Lower leg skin (tissue), 4 donors: Measurements from ENCODE around the gene XPNPEP3. TPM values are rescaled to one million over a fixed set of nuclear protein-coding genes. Genes with fewer than 3 reads are reported as not detected.

Source experiments
- DNase-seq, 2 donors: peaks; one replicate each; pipeline ENCODE4 v3.0.0-alpha.2; 2019; ENCODE audit warnings: low spot score in 2 of 2
- H3K4me3 ChIP-seq: fragments of 200-600 bp; sonication (generic); 2 replicates; pipeline ENCODE4 v1.5.1; 2017; ENCODE audit warnings: mild to moderate bottlenecking, low read depth; ENCODE audit not compliant: poor library complexity, severe bottlenecking
- POLR2A ChIP-seq, 2 donors: fragments of 450-650 bp; IDR thresholded peaks; one replicate each; pipeline ENCODE4 v1.6.1; 2016 to 2017; ENCODE audit warnings: antibody characterized with exemption in 2 of 2, mild to moderate bottlenecking in 1 of 2, moderate library complexity in 1 of 2
- WGBS, 2 donors: methylation state at CpG; one replicate each; pipeline ENCODE4 v1.1.5; 2018; 5-methylcytosine and 5-hydroxymethylcytosine counted together
- intact Hi-C: fragments of 100-400 bp; cut with DNase I; formaldehyde crosslinking; loops from one replicate; pipeline ENCODE4 v1.15.0; 2023; ENCODE audit warnings: low total_unique reads
- total RNA-seq, 4 donors: library from RNA; depleted of rRNA; stranded (reverse); fragments of >200 nt; gene quantifications; one replicate each; pipeline ENCODE4 v1.1.0, GENCODE V29; 2016
- TF ChIP-seq, protein P1 (sequence below), 3 donors: fragments of 450-650 bp; IDR thresholded peaks; one replicate each; pipeline ENCODE4 v1.5.1; 2016; ENCODE audit warnings: antibody characterized with exemption in 3 of 3, mild to moderate bottlenecking in 3 of 3, moderate library complexity in 2 of 3

Gene XPNPEP3
- 10 to 100 TPM in 3 of 4 donors, 1 to 10 TPM in 1; 8.7 to 11.2 (median 10.6) TPM for total RNA-seq

DNA sequence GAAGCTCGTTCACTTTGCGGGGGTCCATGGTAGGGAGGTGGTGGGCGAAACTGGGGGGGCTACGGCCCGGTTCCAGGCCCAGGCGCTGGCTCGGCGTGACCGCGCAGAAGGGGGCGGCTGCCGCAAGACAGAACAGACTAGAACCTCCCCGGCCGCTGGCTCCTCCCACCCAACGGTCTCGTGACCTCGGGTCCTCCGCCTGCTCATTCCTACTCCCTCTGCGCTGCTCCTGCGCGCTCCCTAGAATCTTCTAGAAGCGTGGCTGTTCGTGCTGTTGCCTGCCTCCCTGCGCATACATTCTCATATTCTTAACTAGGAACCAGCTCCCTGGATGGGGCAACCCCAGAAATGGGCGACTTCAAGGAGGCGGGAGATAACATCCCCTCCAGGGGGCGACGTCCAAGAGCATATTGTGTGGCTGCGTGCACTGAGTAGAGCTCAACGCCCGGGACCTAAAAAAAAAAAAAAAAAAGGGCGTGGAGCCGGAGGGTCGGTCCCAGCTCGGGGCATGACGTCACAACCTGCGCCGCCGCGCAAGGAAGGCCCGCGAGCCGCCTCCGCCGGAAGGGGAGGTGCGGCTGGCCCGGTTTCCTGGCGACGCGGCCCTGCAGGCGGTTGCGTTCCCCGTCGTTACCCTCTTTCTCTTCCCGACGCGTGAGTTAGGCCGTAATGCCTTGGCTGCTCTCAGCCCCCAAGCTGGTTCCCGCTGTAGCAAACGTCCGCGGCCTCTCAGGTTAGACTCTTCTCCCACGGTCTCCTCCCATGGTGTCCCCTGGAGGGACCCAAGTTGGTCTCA is at the start of gene XPNPEP3, which contains the start of gene ST13:
Gene XPNPEP3 (plus strand): TSS at position 636 of the 796 bp plus-strand sequence. CDS start 34 bp downstream, at position 670.
Gene ST13 (minus strand): TSS at position 127 of the 796 bp plus-strand sequence. CDS start 99 bp downstream, at position 28.
- peak within 1 kb of the TSS; percentile 97 for H3K4me3 ChIP-seq
- TF ChIP-seq POLR2A (IDR thresholded peaks at IDR 0.05) = peak in 1 of 2 donors; percentile 78
- TF ChIP-seq, protein P1, sequence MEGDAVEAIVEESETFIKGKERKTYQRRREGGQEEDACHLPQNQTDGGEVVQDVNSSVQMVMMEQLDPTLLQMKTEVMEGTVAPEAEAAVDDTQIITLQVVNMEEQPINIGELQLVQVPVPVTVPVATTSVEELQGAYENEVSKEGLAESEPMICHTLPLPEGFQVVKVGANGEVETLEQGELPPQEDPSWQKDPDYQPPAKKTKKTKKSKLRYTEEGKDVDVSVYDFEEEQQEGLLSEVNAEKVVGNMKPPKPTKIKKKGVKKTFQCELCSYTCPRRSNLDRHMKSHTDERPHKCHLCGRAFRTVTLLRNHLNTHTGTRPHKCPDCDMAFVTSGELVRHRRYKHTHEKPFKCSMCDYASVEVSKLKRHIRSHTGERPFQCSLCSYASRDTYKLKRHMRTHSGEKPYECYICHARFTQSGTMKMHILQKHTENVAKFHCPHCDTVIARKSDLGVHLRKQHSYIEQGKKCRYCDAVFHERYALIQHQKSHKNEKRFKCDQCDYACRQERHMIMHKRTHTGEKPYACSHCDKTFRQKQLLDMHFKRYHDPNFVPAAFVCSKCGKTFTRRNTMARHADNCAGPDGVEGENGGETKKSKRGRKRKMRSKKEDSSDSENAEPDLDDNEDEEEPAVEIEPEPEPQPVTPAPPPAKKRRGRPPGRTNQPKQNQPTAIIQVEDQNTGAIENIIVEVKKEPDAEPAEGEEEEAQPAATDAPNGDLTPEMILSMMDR (IDR thresholded peaks at IDR 0.05) = no peak
- 0 to 1% methylated on average over 62 of the region's 63 CpGs for WGBS, 2 donors
- peak; percentile 98 to 100 for DNase-seq
- intact Hi-C loops = no loop called here

DNA sequence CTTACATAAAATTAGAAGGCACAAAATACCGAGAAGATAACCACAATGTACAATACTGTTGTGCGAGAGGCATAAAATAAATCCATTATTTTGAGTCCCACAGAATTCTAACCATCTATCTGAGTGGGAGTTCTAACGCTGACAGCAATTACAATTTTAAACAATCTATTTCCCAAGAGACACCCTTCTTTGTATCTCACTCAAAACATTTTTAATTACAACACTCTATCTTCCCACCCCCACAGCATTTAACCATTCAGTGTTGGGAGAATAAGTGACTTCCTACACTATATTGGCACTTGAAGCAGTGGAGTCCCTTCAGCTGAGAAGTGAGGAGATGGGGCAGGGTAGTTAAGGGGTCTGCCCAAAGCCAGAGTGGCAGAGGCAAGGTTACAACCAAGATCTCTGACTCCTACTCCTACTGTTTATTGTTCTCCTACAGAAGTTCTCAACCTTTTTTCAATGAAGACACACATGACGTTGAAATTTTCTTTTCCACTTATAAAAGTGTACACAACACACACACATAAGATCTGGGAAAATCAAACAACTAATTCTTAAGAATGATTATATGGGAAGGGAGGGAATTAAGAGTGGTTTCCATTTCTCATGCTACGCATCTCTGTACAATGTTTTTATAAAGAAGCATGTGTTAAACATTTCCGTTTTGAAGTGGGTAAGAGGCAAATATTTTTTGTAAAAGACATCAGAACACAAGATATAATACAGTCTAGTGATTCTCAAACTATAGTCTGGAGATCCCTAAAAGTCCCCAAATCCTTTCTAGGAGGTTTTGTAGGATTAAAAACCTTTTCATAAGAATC is 48.7 kb upstream of the XPNPEP3 start:
- no peak overlapping the region for H3K4me3 ChIP-seq
- DNase-seq = no peak
- no peak for TF ChIP-seq POLR2A (IDR thresholded peaks at IDR 0.05)
- TF ChIP-seq, protein P1 (IDR thresholded peaks at IDR 0.05) = no peak
- 45 to 51% methylated on average over 6 of the region's 6 CpGs for WGBS, 2 donors
- intact Hi-C loops = no loop called here

DNA sequence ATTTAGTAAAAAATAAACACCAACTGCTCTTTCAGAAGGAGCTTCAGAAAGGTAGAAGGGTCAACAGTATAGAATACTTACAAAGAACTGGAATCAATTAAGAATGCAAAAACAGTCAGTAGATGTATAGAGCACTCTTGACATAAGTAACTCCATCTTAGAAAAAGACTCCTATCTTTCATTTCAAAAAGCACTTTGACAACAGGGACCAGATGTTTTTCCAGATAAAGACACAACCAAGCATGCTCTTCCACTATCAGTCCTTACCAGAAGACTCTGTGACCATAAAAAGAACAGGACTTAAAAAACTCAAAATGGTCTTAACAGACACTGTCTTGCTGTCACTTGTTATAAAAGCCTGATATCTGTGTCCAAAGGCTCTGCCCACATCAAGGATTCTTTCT is 43.0 kb upstream of the XPNPEP3 start:
- intact Hi-C loops = no loop called here
- TF ChIP-seq POLR2A (IDR thresholded peaks at IDR 0.05) = no peak
- TF ChIP-seq, protein P1 (IDR thresholded peaks at IDR 0.05) = no peak
- H3K4me3 ChIP-seq = no peak overlapping the region
- no peak for DNase-seq

DNA sequence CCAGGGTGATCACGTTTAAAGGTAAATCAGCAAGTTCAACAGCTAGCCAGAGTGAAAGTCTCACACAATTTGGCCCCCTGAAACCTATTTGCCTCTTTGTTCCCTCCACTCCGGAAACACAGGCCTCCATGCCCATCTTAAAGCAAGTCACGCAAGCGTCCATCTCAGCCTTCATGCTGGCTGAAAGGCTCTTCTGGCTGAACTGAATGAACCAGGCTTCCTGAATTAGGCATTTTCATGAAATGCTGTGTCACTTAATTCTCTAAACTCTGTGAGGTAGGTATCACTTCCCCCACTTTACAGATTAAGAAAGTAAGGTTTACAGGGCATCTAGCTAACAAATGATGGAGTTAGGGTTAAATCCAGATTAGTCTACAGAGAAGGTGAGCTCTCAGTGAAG is 39.2 kb upstream of the XPNPEP3 start:
- intact Hi-C loops = no loop called here
- WGBS, 2 donors = 90 to 91% methylated on average over 4 of the region's 4 CpGs
- H3K4me3 ChIP-seq = no peak overlapping the region
- no peak for TF ChIP-seq POLR2A (IDR thresholded peaks at IDR 0.05)
- TF ChIP-seq, protein P1 (IDR thresholded peaks at IDR 0.05) = no peak
- DNase-seq = no peak

DNA sequence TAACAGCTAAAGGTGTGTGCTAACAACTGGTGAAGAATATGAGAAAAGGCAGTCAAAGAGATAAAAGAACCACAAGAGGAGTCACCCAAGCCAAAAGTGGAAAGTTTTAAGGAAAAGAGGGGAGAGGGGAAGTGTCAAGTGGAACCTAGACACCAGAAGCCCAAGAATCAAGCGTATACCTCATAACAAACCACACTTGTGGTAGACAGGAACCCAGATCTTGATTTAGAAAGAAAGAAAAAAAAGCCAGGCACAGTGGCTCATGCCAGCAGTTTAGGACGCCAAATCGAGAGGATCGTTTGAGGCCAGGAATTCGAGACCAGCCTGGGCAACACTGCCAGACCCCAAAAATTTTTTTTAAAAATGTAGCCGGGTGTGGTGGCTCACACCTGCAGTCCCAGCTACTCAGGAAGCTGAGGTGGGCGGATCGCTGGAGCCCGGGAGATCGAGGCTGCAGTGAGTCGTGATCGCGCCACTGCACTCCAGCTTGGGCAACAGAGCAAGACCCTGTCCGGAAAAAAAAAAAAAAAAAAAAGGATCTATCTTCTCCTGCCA is 38.7 kb upstream of the XPNPEP3 start:
- intact Hi-C loops = no loop called here
- DNase-seq = no peak
- 8 to 16% methylated on average over 14 of the region's 14 CpGs for WGBS, 2 donors
- TF ChIP-seq, protein P1 (IDR thresholded peaks at IDR 0.05) = no peak
- TF ChIP-seq POLR2A (IDR thresholded peaks at IDR 0.05) = no peak
- peak overlapping the region; percentile 93 for H3K4me3 ChIP-seq
